ENCODE data around the gene ZBTB18.

DNA sequence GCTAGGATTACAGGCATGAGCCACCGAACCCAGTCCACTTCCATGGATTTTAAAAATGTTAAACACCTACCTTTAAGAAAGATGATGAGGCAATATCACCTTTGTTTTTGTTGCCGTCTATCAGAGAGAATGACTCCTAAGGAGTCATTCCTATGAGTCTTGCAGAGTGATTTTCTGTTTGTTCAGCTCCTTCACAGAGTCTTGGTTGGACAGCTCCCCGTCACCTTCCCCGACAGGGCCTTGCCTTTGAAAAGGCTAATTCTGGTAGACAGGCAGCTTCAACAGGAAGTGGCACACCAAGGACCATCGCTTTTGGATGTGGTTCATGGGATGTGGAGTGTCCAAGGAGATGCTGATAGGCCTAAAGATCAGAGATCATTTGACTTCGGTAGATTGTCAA, 17.5 kb downstream of the ZBTB18 start:
- TF ChIP-seq CTCF (IDR thresholded peaks at IDR 0.05; ENCODE audit: poor library complexity, severe bottlenecking) (no peak), TAF1 (IDR thresholded peaks at IDR 0.05; ENCODE audit: low read depth) (no peak), POLR2AphosphoS5 (IDR thresholded peaks at IDR 0.05) (no peak), EP300 (conservative IDR thresholded peaks at IDR 0.05; ENCODE audit: poor library complexity, severe bottlenecking) (no peak)
